Renal cortex interstitium (tissue), 11 donors: ENCODE measurements around the gene ADGRG3. TPM values are rescaled to one million over a fixed set of nuclear protein-coding genes. Genes with fewer than 3 reads are reported as not detected.
"Not testable (repeated sequence)": the region's sequence is repeated elsewhere in the genome, so short reads cannot be mapped to it uniquely, and the experiment has no call there.

Experiments used
- DNase-seq, 11 donors: peaks; one replicate each; pipeline ENCODE4 v3.0.0-alpha.2; 2013; ENCODE audit warnings: low read depth in 9 of 11, low spot score in 4 of 11; ENCODE audit errors: extremely low read depth in 1 of 11
- polyA plus RNA-seq, 3 donors: library from polyadenylated mRNA; unstranded; fragments of 120-200 nt; gene quantifications; one replicate each; pipeline ENCODE4 v1.2.1, GENCODE V29; 2013; ENCODE audit not compliant: insufficient read length in 3 of 3

ADGRG3 gene
- polyA plus RNA-seq, 3 donors: 0.21 to 0.48 (median 0.27) TPM

DNA sequence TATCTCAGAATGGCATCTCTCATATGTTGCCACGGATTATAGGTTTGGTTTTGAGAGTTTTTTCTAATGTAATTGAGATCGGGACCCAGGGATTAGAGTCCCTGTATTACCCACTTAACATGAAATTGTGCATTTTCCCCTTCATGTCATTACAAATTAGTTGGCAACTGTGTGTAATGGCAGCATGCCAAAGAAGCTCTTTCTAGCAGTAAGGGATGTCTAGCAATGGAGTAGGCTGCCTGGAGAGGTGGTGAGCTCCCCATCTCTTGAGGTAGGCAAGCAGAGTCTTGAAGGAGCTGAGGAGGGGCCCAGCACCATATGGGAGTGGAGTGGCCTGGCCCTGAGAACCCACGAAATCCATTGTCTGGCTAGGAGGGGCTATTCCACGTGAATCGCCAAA is 57.4 kb downstream of the ADGRG3 start:
- no peak for DNase-seq

DNA sequence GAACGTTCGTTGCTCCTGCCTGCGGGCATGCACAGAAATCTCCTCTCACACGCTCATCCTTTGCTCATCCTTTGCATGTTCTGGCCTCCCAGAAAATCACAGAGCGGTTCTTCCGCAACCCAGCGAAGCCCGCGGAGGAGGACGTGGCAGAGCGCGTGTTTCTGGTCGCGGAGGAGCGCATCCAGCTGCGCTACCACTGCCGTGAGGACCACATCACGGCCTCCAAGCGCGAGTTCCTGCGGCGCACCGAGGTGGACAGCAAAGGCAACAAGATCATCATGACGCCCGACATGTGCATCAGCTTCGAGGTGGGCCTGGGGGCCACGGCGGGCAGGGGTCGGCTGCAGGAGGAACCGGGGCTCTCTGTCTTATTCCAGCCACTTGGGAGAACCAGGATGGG is 57.9 kb downstream of the ADGRG3 start:
- DNase-seq: no peak

DNA sequence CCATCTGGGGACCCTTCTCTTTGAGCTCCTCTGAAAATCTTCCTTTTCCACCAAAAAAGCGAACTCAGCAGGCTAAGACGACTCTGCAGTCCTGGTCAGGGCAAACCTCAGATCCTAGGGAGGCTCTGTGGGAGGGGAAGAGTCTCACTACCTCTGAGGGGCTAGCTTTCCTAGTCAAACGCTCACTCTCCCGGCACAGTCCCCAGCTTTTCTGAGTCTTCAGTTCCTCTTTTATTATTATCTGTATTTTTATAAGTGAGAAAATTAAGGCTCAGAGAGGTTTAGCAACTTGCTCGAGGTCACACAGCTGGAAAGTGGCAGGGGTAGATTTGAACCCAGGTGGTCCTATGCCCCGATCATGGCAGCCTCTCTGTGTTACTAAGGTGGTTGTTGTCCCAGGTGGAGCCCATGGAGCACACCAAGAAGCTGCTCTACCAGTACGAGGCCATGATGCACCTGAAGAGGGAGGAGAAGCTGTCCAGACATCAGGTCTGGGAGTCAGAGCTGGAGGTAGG is 58.4 kb downstream of the ADGRG3 start:
- no peak for DNase-seq

GRCh38 chr16:57727610-57728009 is 59.5 kb downstream of the ADGRG3 start:
- no peak for DNase-seq

GRCh38 chr16:57728336-57729181 is 60.5 kb downstream of the ADGRG3 start:
- DNase-seq: no peak

DNA sequence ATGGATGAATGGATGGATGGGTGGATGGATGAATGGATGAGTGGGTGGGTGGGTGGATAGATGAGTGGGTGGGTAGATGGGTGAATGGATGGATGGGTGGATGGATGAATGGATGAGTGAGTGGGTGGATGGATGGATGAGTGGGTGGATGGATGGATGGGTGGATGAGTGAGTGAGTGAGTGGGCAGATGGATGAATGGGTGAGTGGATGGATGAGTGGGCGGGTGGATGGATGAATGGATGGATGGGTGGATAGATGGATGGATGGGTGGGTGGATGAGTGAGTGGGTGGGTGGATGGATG is 61.0 kb downstream of the ADGRG3 start:
- DNase-seq: no peak

- DNase-seq: not testable (repeated sequence)
Observed at GRCh38 chr16:57729852-57730251, 61.7 kb downstream of the ADGRG3 start.

DNA sequence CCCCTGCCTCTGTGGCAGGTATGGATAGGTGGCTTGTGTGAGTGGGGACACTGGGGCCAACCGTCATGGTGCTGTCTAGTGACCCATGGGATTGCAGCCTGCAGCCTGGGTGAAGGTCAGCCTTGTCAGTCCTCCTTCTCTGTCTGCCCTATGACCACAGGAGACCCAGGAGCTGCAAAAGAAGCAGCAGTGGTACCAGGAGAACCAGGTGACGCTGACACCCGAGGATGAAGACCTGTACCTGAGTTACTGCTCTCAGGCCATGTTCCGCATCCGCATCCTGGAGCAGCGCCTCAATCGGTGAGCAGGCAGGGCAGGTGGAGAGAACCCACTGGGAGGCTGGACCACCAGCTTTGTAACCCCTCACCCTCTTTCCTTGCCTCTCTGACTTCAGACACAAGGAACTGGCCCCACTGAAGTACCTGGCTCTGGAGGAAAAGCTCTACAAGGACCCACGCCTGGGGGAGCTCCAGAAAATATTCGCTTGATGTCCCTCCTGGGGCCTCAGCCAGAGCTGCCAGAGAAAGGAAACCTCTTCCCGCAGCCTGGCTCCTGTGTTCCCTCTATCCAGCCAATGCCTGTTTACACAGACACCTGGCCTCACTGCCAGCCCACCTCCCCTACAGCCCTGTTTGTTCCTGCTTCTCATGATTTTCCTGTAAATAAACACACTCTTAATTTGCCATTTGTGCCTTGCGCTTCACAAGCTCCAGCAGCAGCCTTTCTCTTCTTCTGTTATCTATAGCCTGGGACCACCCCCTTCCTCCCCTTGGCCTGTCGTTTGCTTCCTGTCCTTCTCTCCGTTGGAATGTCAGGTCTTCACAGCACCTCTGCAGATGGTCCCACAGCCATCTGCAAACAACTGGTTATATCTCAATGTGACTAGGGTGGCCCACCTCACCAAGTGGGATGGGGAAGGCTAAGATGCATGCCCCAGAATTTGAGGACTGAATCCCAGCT is 62.9 kb downstream of the ADGRG3 start:
- no peak for DNase-seq

- DNase-seq: no peak
Observed at GRCh38 chr16:57732037-57732436, 63.9 kb downstream of the ADGRG3 start.

DNA sequence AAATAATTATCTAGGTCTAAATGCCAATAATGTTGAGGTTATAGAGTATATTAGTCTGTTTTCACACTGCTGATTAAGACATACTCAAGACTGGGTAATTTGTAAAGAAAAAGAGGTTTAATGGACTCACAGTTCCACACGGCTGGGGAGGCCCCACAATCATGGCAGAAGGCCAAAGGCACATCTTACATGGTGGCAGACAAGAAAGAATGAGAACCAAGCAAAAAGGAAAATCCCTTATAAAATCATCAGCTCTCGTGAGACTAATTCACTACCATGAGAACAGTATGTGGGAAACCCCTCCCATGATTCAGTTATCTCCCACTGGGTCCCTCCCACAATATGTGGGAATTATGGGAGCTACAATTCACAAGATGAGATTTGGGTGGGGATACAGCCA is 64.6 kb downstream of the ADGRG3 start:
- DNase-seq: no peak

- DNase-seq: no peak
Observed at GRCh38 chr16:57734308-57734924, 66.3 kb downstream of the ADGRG3 start.

GRCh38 chr16:57734925-57735754 is 67.0 kb downstream of the ADGRG3 start:
- DNase-seq: peak; percentile 99 to 100 (median 100)

GRCh38 chr16:57735755-57736418 is 67.8 kb downstream of the ADGRG3 start, which contains the start of gene KATNB1:
Gene KATNB1 (plus strand): TSS chr16:57735770. CDS start chr16:57737244, 1,474 bp downstream.
- DNase-seq: peak in 2 of 11 donors; percentile 12 to 18

DNA sequence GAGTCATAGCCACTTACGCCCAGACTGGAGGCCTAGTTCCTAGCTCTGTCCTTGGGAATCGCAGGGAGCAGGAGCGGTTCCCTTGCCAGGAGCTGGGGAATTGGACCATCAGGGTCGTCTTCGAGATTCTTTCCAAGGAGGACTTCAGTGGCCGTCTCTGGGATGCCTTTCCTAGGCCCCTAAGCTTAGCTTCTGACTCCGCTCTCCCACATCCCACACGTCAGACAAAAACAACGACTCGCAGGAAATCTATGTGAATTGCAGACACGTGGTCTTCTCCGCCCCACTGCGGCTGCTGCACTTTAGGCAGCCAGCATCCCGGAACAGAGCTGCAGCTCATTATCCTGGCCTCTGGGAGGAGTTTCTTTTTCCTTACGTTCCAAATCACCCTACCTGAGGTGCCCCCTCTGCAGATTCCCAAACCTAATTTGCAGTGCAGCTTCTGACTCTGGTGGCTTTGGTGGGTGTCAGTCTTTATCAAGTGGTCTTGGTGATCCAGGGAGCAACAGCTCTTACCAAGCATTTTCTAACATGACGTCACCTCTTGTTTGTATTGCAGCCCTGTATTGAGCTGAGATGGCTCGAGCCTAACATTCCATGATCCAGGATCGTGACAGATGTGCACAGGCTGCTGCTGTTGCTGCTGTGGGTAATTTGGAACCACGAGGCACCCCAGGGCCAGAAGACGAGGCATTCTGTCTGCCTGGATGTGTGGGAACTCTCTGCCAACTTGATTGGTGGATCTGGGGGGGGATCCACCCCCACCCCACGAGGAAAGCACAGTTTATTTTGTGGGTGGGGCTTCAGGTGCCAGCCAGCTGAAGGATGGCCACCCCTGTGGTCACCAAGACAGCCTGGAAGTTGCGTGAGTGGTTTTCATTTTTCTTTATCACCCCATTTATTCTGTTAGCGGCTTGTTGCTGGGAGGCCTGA is 68.6 kb downstream of the ADGRG3 start:
- peak in 8 of 11 donors; percentile 36 to 63 (median 54) for DNase-seq

DNA sequence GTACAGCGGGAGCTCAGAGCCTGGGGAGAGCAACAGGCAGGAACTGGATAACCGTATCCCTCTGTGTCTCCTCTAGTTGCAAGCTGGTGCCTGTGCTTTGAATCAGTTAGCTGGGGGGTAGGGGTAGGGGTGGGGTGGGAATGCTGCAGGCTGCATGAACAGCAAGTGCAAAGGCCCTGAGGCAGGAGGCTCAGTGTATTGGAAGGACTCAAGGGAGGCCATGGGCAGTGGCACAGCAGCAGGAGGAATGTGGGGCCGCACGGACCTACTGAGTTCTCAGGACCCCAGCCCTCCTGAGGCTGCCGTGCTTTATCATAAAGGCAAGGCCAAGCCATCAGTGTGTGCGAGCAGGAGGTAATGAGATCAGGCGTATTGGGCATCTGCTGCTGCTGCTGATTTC is 70.7 kb downstream of the ADGRG3 start:
- no peak for DNase-seq
